HEK293 (cell line): ENCODE data around the gene BRD3.

ENCODE experiments used
- REST ChIP-seq: fragments of 450-650 bp; formaldehyde crosslinking; IDR thresholded peaks from 2 replicates; pipeline ENCODE4 v1.5.1; 2016; ENCODE audit warnings: missing biosample characterization, missing genetic modification characterization
- ZBTB7A ChIP-seq: fragments of 450-650 bp; formaldehyde crosslinking; IDR thresholded peaks from 2 replicates; pipeline ENCODE4 v1.5.1; 2016; ENCODE audit warnings: low read depth, missing biosample characterization, missing genetic modification characterization
- ZNF521 ChIP-seq: fragments of 450-650 bp; formaldehyde crosslinking; IDR thresholded peaks from 2 replicates; pipeline ENCODE4 v1.5.1; 2017; ENCODE audit warnings: missing biosample characterization, mild to moderate bottlenecking, missing genetic modification characterization
- ZNF561 ChIP-seq: fragments of 450-650 bp; IDR thresholded peaks from 2 replicates; pipeline ENCODE4 v1.5.1; 2018; ENCODE audit warnings: missing biosample characterization, missing genetic modification characterization, borderline replicate concordance
- TF ChIP-seq, protein P1 (sequence below): fragments of 450-650 bp; formaldehyde crosslinking; IDR thresholded peaks from 2 replicates; pipeline ENCODE4 v1.5.1; 2016; ENCODE audit warnings: missing biosample characterization, missing genetic modification characterization

- no peak for TF ChIP-seq REST (tag by site-specific recombination)
- no peak for TF ChIP-seq ZNF561 (tag by site-specific recombination)
- TF ChIP-seq, protein P1, sequence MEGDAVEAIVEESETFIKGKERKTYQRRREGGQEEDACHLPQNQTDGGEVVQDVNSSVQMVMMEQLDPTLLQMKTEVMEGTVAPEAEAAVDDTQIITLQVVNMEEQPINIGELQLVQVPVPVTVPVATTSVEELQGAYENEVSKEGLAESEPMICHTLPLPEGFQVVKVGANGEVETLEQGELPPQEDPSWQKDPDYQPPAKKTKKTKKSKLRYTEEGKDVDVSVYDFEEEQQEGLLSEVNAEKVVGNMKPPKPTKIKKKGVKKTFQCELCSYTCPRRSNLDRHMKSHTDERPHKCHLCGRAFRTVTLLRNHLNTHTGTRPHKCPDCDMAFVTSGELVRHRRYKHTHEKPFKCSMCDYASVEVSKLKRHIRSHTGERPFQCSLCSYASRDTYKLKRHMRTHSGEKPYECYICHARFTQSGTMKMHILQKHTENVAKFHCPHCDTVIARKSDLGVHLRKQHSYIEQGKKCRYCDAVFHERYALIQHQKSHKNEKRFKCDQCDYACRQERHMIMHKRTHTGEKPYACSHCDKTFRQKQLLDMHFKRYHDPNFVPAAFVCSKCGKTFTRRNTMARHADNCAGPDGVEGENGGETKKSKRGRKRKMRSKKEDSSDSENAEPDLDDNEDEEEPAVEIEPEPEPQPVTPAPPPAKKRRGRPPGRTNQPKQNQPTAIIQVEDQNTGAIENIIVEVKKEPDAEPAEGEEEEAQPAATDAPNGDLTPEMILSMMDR = peak; percentile 40; the same call in 1 of the 2 replicates
- TF ChIP-seq ZBTB7A (tag by site-specific recombination) = no peak
- no peak for TF ChIP-seq ZNF521 (tag by site-specific recombination)
Observed at GRCh38 chr9:133995012-133995896, 72.6 kb downstream of the BRD3 start.
